GM21515 (cell line): ENCODE data around the gene SLC52A3.
"Not testable (repeated sequence)": the region's sequence is repeated elsewhere in the genome, so short reads cannot be mapped to it uniquely, and the experiment has no call there.

Experiments used
- ATAC-seq: cut with Tn5 transposase; IDR thresholded peaks from one replicate; pipeline ENCODE4 v1.9.1; 2021; ENCODE audit not compliant: unreplicated experiment

SLC52A3 gene

DNA sequence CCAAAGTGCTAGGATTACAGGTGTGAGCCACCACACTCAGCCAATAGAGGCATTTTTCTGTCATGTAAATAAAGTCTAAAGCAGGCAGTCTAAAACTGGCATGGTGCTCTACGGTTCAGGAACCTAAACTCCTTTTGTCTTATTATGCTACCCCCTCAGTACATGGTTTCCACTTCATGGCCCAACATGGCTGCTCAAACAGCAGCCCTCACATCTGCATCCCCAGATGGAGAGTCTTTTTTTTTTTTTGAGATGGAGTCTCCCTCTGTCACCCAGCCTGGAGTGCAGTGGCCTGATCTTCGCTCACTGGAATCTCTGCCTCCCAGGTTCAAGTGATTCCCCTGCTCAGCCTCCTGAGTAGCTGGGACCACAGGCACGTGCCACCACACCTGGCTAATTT is 38.3 kb downstream of the SLC52A3 start:
- no peak for ATAC-seq

DNA sequence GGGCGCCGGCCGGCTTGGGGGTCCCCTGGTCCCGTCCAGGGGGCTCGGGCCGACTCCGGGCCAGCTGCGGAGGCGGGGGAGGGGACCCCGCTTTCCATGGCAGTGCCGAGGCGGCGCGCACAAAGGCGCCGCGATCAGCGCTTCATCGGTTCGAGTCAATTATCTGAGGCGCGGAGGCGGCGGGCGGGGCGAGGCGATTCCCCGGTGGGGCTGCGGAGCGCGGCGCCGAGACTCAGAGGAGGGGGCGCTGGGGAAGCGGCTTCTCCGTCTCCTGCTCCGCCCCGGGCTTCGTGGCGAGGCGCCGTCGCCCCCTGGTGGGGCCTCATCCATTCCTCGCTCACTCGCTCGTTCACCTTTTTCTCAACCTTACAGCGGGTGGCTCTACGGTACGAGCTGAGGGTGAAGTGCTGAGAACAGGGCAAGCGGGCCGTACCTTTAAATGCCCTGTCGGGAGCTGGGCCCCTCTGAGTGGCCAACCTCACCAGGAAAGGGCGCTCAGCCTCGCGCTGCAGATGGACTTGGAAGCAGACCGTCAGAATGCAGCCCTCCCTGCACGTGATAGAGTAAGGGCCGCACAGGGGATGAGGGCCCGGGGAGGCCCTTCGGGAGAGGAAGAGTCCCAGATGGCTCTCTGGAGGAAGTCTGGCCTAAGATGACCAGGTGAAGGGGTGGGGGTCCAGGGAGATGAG is 39.9 kb downstream of the SLC52A3 start:
- ATAC-seq: no peak

- no peak for ATAC-seq
Measured at GRCh38 chr20:726160-726559, 42.1 kb downstream of the SLC52A3 start.

DNA sequence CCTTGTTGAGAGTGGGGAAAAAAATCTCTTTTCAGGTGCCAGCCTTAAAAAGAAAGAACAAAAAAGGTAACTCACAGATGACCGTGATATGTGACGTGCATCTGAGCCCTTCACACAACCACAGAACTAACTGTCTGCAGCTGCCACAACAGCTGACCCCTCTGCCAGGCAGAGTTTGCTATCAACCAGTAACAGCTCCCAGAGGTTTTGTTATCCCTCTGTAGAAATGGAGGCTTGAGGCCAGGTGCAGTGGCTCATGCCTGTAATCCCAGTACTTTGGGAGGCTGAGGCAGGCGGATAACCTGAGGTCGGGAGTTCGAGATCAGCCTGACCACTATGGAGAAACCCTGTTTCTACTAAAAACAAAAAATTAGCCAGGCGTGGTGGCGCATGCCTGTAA is 42.8 kb downstream of the SLC52A3 start:
- no peak for ATAC-seq

- not testable (repeated sequence) for ATAC-seq
Measured at GRCh38 chr20:724797-725196, 43.5 kb downstream of the SLC52A3 start.

- ATAC-seq: no peak
Measured at GRCh38 chr20:723756-724155, 44.5 kb downstream of the SLC52A3 start.

- ATAC-seq: no peak
Measured at GRCh38 chr20:722822-723644, 45.3 kb downstream of the SLC52A3 start.

DNA sequence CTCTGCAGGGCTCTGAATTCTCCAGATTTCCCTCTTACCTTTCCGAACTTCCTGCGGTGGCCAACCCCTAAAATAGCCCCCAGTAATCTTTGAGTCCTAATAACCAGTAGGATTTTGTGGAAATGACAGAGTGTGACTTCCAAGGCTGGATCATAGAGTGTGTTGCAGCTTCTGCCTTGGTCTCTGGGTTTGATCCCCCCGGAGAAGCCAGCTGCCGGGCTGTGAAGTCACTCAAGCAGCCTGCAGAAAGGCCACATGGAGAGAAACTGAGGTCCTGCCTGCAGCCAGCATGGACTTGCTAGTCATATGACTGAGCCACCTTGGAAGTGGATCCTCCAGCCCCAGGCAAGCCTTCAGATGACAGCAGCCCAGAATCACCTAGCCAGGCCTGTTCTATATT is 46.4 kb downstream of the SLC52A3 start:
- no peak for ATAC-seq

DNA sequence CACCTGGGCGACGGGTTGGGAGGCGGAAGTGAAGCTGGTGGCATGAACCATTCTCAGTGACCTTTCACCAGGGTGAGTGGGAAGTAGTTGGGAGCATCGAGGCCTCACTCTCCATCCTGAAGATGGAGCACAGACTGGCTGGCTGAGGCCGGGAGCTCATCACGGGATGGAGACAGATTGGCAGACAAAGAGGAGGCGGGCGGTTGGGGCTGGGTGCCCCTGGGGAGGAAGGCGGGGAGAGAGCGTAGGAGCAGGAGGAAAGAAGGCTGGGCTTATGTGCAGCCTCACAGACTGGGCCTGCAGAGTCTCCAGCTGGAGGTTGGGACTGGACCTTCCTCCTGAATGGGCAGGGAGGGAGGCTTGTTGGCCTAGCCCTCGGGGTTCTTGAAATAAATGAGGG is 48.5 kb downstream of the SLC52A3 start:
- ATAC-seq: no peak

- no peak for ATAC-seq
Measured at GRCh38 chr20:719068-719467, 49.2 kb downstream of the SLC52A3 start.

GRCh38 chr20:717832-718231 is 50.5 kb downstream of the SLC52A3 start:
- no peak for ATAC-seq

GRCh38 chr20:717271-717670 is 51.0 kb downstream of the SLC52A3 start:
- ATAC-seq: no peak

GRCh38 chr20:714453-714852 is 53.8 kb downstream of the SLC52A3 start:
- ATAC-seq: no peak

DNA sequence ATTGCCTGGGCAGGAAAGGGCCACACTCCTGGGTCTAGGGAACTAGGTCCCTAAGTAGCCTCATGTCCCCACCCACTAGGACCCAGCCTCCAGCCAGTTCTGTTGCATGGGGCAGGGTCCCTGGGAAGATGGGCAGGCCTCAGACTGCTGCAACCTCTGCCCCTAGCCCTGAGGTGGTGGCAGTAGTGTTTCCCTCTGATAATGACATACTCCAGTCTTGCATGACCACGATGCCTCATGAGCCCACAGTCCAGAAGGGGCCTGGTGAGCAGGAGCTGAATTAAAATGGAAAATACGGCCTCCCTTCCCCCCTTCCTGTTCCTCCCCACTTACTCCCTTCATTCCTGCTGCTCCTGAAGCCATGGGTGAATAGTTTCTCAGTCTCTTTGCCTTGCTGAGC is 56.7 kb downstream of the SLC52A3 start:
- no peak for ATAC-seq

- ATAC-seq: no peak
Measured at GRCh38 chr20:710780-711450, 57.4 kb downstream of the SLC52A3 start.
